BLaER1 (cell line): ENCODE results near the gene TNFRSF8.

Experiments
- H3K27ac ChIP-seq: shearing (Covaris generic); formaldehyde crosslinking; 2 replicates; pipeline ENCODE4 v1.8.1; 2022
- H3K27me3 ChIP-seq: shearing (Covaris generic); formaldehyde crosslinking; 2 replicates; pipeline ENCODE4 v1.8.1; 2022
- H3K36me3 ChIP-seq: shearing (Covaris generic); formaldehyde crosslinking; 2 replicates; pipeline ENCODE4 v1.8.1; 2022
- H3K4me1 ChIP-seq: shearing (Covaris generic); formaldehyde crosslinking; 2 replicates; pipeline ENCODE4 v1.8.1; 2022
- H3K4me2 ChIP-seq: shearing (Covaris generic); formaldehyde crosslinking; 2 replicates; pipeline ENCODE4 v1.8.1; 2022
- H3K4me3 ChIP-seq: shearing (Covaris generic); formaldehyde crosslinking; 2 replicates; pipeline ENCODE4 v1.8.1; 2022
- H3K9ac ChIP-seq: shearing (Covaris generic); formaldehyde crosslinking; 2 replicates; pipeline ENCODE4 v1.8.1; 2022
- H3K9me3 ChIP-seq: shearing (Covaris generic); formaldehyde crosslinking; 2 replicates; pipeline ENCODE4 v1.8.1; 2022
- H4K20me1 ChIP-seq: shearing (Covaris generic); formaldehyde crosslinking; 2 replicates; pipeline ENCODE4 v1.8.1; 2022
- Cebpa-rat ChIP-seq: shearing (Covaris generic); IDR thresholded peaks from 2 replicates; pipeline ENCODE4 v1.8.1; 2022

Gene TNFRSF8

DNA sequence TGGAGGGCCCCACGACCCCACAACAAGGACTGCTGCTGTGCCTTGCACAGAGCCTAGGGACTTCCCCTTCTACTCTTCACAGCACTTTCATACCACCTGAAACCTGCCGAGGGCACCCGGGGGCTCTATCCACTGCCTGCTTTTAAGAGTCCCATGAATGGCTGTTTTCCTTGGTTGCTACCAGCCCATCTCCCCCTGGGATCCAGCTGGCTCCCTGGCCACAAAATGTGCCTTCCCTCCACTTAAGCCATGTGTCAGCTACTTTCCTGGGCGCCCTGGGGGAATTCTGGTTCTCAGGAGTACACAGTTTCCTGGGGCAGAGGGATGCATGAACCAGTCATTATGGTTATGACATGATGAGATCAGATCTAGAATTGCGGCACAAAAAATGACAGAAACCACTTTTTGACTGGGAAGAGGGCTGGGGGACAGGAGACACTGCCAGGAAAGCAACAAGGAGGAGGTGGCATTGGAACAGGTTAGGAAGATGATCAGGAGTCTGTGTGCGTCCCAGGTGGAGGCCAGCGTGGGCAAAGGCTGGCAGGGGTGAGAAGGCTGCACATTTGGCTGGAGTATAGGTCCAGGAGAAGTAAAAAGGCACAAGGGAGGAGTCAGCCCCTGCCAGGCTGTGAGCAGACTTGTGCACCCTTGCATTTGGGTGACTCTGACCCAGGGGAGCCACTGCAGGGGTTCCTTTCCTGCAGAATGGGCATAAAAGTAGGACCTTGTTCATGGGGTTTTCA, 3.2 kb upstream of the TNFRSF8 start:
- no peak for TF ChIP-seq Cebpa-rat
- Histone ChIP-seq H3K9me3 (peaks cover 9% of the 10 kb centered on the region; the same call in 1 of the 2 replicates), H3K4me2 (peak overlapping the region; percentile 44), H3K36me3 (no peaks in the 10 kb centered on the region), H3K4me1 (peaks cover 41% of the 10 kb centered on the region), H3K9ac (no peak overlapping the region), H3K27ac (no peak overlapping the region), H3K27me3 (no peaks in the 10 kb centered on the region), H4K20me1 (no peaks in the 10 kb centered on the region), H3K4me3 (no peak overlapping the region)

DNA sequence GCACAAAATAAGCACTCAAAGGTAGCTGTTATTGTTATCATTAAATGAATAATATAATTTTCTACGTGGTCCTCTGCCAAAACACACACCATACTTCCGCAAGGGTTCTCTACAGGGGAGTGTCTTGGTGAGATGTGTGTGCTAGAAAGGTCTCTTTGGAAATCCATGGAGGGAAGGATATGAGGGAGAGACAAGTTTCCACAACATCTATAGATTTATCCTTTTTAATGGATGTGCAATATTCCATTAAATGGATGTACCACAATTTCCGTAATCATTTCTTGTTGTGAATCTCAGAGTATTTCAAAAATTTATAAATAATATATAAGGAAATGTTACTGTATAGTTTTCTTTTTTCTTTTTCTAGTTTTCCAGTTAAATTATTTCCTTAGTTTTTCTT, 2.6 kb upstream of the TNFRSF8 start:
- Histone ChIP-seq H3K9ac (no peak overlapping the region), H3K4me1 (peaks cover 47% of the 10 kb centered on the region), H3K4me3 (no peak overlapping the region), H3K36me3 (no peaks in the 10 kb centered on the region), H4K20me1 (no peaks in the 10 kb centered on the region), H3K9me3 (peaks cover 9% of the 10 kb centered on the region; the same call in 1 of the 2 replicates), H3K4me2 (no peak overlapping the region), H3K27ac (no peak overlapping the region), H3K27me3 (no peaks in the 10 kb centered on the region)
- TF ChIP-seq Cebpa-rat, result no peak

DNA sequence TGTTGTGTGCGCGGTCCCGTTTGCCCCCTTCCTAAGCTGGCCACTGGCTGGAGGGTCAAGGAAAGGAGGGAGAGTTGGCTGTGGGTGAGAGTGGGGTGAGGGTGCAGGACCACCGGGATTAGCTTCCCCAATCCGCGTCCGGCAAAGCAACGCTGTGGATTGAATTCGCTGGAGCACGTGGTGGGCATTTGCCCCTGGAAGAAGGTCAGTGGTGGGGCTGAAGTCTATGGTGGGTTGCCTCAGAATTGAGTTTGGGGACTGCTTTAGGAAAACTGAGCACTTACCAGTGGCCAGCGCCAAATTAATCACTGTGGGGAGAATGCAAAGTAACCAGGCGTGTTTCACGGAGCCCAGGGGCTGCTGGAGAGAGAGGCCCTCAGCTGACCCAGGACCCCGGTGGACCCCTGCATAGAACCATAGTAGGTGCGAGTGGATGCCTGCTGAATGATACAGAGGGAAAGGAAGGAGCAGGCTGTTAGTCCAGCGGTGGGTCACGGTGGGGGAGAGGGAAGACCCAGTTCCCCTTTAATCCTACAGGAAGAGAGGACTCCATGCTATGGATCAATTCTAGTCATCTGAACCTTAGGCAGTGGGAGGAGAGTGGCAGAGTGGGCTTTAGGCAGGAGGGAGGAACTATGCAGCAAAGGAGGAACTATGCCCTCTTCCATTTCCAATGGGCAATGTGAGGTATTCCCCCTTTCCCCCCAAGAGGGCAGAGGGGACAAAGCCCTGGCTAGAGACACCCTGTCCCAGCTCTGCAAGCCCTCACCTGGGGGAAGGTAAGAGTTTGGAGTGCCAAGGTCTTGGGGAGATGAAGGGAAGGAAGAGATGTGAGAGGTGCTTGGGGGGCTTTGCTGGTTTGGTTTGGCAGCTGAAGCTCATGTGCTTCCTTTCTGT, 1.2 kb downstream of the TNFRSF8 start:
- no peaks in the 10 kb centered on the region for H3K9me3 ChIP-seq
- H3K27ac ChIP-seq, result peak overlapping the region; percentile 87
- H3K9ac ChIP-seq, result peak overlapping the region; percentile 83
- no peaks in the 10 kb centered on the region for H3K27me3 ChIP-seq
- H3K4me2 ChIP-seq, result peak overlapping the region; percentile 99
- TF ChIP-seq Cebpa-rat, result no peak
- H4K20me1 ChIP-seq, result no peaks in the 10 kb centered on the region
- H3K36me3 ChIP-seq, result no peaks in the 10 kb centered on the region
- H3K4me3 ChIP-seq, result peak overlapping the region; percentile 73
- H3K4me1 ChIP-seq, result peaks cover 64% of the 10 kb centered on the region

DNA sequence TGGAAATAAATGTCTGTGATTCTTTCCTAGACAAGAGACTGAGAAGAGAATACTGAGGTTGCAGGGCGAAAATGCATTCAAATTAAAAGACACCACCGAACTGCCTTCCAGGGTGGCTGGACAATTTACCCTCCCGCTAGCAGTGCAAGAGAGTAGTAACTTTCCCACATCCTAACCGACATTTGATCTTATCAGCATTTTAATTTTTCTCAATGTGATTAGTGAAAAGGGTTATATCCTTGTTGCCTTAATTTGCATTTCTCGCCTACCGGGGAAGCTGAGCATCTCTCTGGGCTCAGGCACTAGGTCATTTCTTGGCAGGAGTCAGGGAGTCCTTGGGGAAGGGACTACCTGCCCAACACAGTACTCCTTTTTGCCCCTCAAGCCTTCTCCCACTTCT, 2.8 kb downstream of the TNFRSF8 start:
- Histone ChIP-seq H4K20me1 (no peaks in the 10 kb centered on the region), H3K27ac (no peak overlapping the region), H3K4me1 (peaks cover 70% of the 10 kb centered on the region), H3K4me3 (no peak overlapping the region), H3K27me3 (no peaks in the 10 kb centered on the region), H3K9me3 (no peaks in the 10 kb centered on the region), H3K36me3 (no peaks in the 10 kb centered on the region), H3K9ac (no peak overlapping the region), H3K4me2 (no peak overlapping the region)
- TF ChIP-seq Cebpa-rat, result no peak

DNA sequence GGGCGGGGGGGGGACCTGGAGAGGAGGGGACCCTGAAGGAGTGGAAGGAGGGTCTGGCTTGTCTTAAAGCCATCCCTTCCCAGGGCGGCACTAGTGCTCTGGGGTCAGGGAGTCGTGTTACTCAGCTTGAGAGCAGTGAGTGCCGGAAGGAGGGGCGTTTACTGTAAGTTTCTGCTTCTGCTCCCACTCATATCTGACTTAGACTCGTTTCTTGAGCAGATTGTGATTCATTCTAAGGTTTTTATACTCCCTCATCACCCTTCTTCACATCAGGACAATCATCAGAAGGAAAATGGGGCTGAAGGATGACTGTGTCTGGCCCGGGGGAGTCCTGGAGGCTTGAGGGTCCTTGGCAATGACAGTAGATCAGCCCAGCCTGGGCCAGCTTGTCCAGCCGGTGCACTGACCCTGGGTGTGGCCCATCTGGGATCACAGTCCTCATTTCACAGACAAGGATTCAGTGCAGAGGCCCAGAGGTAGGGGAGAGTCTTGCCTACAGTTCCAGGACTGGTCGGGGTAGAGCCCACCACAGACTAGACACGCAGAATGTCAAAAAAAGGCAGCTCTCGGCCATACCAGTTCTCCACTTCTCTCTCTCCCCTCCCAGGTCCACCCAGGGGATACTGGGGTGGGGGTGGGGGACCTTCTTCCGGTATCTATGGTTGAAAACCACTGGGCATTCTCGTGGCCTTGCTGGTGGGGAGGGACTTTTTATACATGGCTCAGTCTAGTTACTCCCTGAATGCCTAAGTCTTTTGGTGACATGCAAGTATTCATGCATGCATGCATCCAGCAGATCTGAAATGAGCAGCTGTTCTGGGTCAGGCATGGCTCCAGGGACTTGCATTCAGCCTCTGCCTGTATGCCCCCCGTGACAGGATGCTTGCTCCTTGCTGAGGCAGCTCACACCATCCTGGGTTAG, 5.1 kb downstream of the TNFRSF8 start:
- peak overlapping the region; percentile 80 for H3K4me2 ChIP-seq
- H4K20me1 ChIP-seq, result no peaks in the 10 kb centered on the region
- H3K9ac ChIP-seq, result no peak overlapping the region
- peaks cover 81% of the 10 kb centered on the region for H3K4me1 ChIP-seq
- H3K4me3 ChIP-seq, result no peak overlapping the region
- no peaks in the 10 kb centered on the region for H3K27me3 ChIP-seq
- H3K27ac ChIP-seq, result peak overlapping the region; percentile 69
- H3K9me3 ChIP-seq, result no peaks in the 10 kb centered on the region
- no peak for TF ChIP-seq Cebpa-rat
- peaks cover 12% of the 10 kb centered on the region for H3K36me3 ChIP-seq

DNA sequence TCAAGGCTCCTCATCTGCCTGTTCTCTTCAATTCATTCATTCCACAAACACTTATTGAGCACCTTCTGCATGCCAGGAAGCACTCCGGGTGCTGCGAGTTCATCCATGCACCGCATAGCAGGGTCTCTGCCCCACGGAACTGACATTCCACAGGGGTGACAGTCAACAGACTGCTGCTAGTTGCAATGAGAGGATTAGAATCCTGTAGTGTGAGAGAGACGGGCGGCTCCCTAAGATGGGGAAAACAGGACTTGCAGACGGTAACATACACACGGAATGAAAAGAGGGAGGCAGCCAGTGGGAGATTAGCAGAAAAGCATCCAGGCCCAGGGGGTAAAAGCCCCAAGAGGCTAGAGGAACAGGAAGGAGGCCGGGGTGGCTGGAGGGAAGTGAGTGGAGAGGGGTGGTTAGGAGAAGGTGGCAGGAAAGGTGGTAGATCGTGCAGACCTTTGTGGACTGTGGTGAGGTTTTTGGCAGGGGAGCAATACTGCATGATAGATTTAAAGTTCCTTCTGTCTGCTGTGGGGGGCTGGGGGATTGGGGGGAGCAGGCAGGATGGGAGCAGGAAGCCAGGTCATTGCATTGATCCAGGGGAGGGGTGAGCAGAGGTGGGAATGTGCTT, 6.6 kb downstream of the TNFRSF8 start:
- H3K4me1 ChIP-seq, result peaks cover 80% of the 10 kb centered on the region
- H3K4me3 ChIP-seq, result no peak overlapping the region
- no peaks in the 10 kb centered on the region for H3K27me3 ChIP-seq
- H3K36me3 ChIP-seq, result peaks cover 18% of the 10 kb centered on the region
- no peaks in the 10 kb centered on the region for H3K9me3 ChIP-seq
- H4K20me1 ChIP-seq, result no peaks in the 10 kb centered on the region
- no peak for TF ChIP-seq Cebpa-rat
- peak overlapping the region; percentile 80 for H3K4me2 ChIP-seq
- 0 out of 2 replicates have a peak overlapping the region, but pooled peaks have one; percentile 19 for H3K27ac ChIP-seq
- H3K9ac ChIP-seq, result no peak overlapping the region

DNA sequence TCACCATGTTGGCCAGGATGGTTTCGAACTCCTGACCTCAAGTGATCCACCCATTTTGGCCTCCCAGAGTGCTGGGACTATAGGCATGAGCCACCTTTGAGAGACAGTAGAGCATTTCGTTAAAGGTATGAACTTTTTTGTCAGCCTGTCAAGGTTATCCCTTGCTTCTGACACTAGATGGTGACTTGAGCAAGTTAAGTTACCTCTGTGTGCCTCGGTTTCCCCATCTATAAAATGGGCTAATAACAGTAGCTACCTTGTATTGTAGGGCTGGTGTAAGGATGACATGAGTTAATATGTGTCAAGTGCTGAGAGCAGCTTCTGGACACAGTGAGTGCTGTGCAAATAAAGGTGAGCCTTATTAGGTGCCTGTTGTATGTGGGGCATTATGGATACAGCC, 8.8 kb downstream of the TNFRSF8 start:
- Histone ChIP-seq H3K9ac (no peak overlapping the region), H3K36me3 (peaks cover 29% of the 10 kb centered on the region), H3K4me3 (no peak overlapping the region), H3K27ac (no peak overlapping the region), H4K20me1 (no peaks in the 10 kb centered on the region), H3K9me3 (peaks cover 2% of the 10 kb centered on the region; the same call in 1 of the 2 replicates), H3K4me2 (no peak overlapping the region), H3K27me3 (no peaks in the 10 kb centered on the region), H3K4me1 (peaks cover 68% of the 10 kb centered on the region)
- no peak for TF ChIP-seq Cebpa-rat

DNA sequence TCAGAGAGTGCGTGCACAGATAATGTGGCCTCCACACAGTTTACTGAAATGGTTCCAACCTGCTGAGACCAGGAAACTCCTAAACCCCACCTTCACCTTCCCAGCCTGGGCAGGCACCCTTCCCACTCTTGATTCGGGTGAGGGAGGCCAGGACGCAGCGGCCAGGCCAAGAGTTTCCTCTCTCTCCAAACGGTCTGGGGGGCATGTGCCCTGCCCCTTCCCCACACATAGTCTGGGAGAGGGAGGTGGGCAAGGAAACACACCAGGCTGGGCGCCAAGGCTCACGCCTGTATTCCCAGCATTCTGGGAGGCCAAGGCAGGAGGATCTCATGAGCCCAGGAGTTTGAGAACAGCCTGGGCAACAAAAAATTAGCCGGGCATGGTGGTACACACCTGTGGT, 9.6 kb downstream of the TNFRSF8 start:
- Histone ChIP-seq H3K9ac (no peak overlapping the region), H3K4me1 (peaks cover 62% of the 10 kb centered on the region), H3K9me3 (peaks cover 9% of the 10 kb centered on the region; the same call in 1 of the 2 replicates), H3K27me3 (no peaks in the 10 kb centered on the region), H3K27ac (0 out of 2 replicates have a peak overlapping the region, but pooled peaks have one; percentile 6), H3K4me3 (no peak overlapping the region), H4K20me1 (no peaks in the 10 kb centered on the region), H3K4me2 (peak overlapping the region; percentile 11; the same call in 1 of the 2 replicates), H3K36me3 (peaks cover 36% of the 10 kb centered on the region)
- no peak for TF ChIP-seq Cebpa-rat

DNA sequence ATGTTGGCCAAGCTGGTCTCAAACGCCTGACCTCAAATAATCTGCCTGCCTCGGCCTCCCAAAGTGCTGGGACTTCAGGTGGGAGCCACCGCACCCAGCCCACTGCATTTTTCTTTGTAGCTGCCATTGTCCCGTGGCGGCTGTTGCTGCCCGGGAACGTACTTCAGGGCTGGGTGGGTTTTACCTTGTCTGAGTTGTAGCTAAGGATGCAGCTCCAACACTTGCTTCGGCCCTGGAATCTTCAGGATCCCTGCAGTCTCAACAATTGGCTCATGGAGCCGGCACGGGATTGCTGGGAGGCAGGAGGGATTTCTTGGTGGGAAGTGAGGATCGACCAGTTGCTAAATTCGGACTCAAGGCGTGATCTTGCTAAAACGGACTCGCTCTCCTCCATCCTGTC, 10.7 kb downstream of the TNFRSF8 start:
- no peak for TF ChIP-seq Cebpa-rat
- H3K27me3 ChIP-seq, result no peaks in the 10 kb centered on the region
- no peak overlapping the region for H3K27ac ChIP-seq
- H4K20me1 ChIP-seq, result no peaks in the 10 kb centered on the region
- no peak overlapping the region for H3K4me2 ChIP-seq
- peaks cover 36% of the 10 kb centered on the region for H3K36me3 ChIP-seq
- peaks cover 9% of the 10 kb centered on the region; the same call in 1 of the 2 replicates for H3K9me3 ChIP-seq
- H3K4me1 ChIP-seq, result peaks cover 52% of the 10 kb centered on the region
- H3K4me3 ChIP-seq, result no peak overlapping the region
- H3K9ac ChIP-seq, result no peak overlapping the region
